Epithelial cell of proximal tubule (primary cell): Measurements from ENCODE around the gene KCNJ10. TPM values are rescaled to one million over a fixed set of nuclear protein-coding genes. Genes with fewer than 3 reads are reported as not detected.

Source experiments
- DNase-seq: peaks from one replicate; pipeline ENCODE4 v3.0.0-alpha.2; 2011; ENCODE audit warnings: low read depth
- H3K4me3 ChIP-seq: 2 replicates; pipeline ENCODE4 v1.5.1; 2011; ENCODE audit warnings: low read depth, mild to moderate bottlenecking, low read length
- total RNA-seq: library from RNA; depleted of rRNA; stranded (reverse); fragments of >200 nt; gene quantifications from 2 replicates; pipeline ENCODE4 v1.2.3, GENCODE V29; 2015
- TF ChIP-seq, protein P1 (sequence below): conservative IDR thresholded peaks from 2 replicates; pipeline ENCODE4 v1.5.1; 2012; ENCODE audit warnings: low read depth, mild to moderate bottlenecking, low read length

KCNJ10 gene
- total RNA-seq, 1 donor from 2014 or later = not detected

GRCh38 chr1:159958719-159959380, 111.1 kb downstream of the KCNJ10 start:
- no peak for DNase-seq
- TF ChIP-seq, protein P1, sequence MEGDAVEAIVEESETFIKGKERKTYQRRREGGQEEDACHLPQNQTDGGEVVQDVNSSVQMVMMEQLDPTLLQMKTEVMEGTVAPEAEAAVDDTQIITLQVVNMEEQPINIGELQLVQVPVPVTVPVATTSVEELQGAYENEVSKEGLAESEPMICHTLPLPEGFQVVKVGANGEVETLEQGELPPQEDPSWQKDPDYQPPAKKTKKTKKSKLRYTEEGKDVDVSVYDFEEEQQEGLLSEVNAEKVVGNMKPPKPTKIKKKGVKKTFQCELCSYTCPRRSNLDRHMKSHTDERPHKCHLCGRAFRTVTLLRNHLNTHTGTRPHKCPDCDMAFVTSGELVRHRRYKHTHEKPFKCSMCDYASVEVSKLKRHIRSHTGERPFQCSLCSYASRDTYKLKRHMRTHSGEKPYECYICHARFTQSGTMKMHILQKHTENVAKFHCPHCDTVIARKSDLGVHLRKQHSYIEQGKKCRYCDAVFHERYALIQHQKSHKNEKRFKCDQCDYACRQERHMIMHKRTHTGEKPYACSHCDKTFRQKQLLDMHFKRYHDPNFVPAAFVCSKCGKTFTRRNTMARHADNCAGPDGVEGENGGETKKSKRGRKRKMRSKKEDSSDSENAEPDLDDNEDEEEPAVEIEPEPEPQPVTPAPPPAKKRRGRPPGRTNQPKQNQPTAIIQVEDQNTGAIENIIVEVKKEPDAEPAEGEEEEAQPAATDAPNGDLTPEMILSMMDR = no peak
- H3K4me3 ChIP-seq = no peak overlapping the region

GRCh38 chr1:159957824-159958268, 112.1 kb downstream of the KCNJ10 start:
- no peak for DNase-seq
- TF ChIP-seq, protein P1 = no peak
- no peak overlapping the region for H3K4me3 ChIP-seq

DNA sequence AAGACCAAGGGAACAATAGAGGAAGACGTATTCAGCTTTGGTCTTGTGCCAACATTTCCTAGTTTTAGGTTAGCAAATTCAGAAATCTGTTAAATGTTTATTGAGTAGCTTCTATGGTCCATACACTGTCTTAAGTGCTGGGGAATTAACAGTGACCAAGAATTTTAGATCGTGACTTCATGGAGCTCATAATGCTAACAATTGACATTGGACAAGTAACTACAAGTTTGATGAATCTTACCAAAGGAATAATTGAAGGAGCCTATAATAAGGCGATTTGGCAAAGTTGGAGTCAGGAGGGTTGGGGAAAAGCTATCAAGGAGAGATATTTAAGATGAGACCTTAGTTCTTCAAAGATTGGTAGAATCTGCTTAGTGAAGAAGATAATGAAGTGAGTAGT, 114.5 kb downstream of the KCNJ10 start:
- TF ChIP-seq, protein P1 = no peak
- no peak for DNase-seq
- H3K4me3 ChIP-seq = no peak overlapping the region

- TF ChIP-seq, protein P1 = no peak
- H3K4me3 ChIP-seq = no peak within 1 kb of the TSS
- DNase-seq = no peak
These were observed 116.1 kb downstream of the KCNJ10 start, which contains the start of gene SLAMF9 for GRCh38 chr1:159953536-159954515. Gene SLAMF9, minus strand, starts transcription at chr1:159954237. Its CDS starts 100 bp downstream, at chr1:159954137.

DNA sequence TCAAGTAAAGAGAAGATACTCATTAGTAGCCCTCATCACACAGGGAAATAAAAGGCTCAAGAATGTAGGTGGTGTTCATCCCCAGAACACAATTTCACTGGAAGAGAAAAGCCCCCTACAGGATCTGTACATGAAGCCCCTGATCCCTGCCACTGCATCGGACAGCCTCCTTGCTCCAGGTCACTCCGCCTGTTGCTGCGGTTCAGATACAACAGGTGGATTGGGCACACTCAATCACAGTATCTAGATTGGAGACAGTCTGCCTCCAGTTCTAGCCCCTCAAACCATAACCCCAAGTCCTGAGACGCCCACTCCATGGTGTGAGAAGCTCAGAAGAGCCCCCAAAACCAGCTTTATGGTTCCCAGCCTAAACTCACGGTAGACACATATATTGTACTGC, 117.0 kb downstream of the KCNJ10 start:
- DNase-seq = no peak
- TF ChIP-seq, protein P1 = no peak
- H3K4me3 ChIP-seq = no peak overlapping the region

DNA sequence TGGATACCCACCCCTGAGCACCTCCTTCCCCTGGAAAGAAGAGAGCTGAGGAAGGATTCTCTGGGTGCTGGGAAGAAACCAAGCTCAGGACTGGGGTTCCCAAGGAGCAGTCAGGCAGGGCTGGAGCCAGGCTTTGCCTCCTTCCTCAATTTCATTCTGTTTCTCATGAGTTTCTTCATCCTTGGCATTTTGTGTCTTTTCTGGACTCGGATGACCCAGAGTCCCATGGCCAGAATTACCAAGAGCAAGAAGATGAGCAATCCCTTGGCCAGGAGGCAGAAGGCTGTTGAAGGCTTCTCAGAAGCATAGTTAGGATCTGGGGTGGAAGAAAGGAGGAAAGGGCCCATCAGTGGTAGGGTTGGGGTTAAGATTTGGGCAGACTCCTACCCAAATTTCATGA, 118.4 kb downstream of the KCNJ10 start:
- no peak for DNase-seq
- H3K4me3 ChIP-seq = no peak overlapping the region
- TF ChIP-seq, protein P1 = no peak
